ENCODE data around the gene RAB24. TPM values are rescaled to one million over a fixed set of nuclear protein-coding genes. Genes with fewer than 3 reads are reported as not detected.

RAB24 gene
- polyA plus RNA-seq, 2 of the 4 experiments (the other 2 are of a cell fraction) = 31.2 to 33.7 TPM

DNA sequence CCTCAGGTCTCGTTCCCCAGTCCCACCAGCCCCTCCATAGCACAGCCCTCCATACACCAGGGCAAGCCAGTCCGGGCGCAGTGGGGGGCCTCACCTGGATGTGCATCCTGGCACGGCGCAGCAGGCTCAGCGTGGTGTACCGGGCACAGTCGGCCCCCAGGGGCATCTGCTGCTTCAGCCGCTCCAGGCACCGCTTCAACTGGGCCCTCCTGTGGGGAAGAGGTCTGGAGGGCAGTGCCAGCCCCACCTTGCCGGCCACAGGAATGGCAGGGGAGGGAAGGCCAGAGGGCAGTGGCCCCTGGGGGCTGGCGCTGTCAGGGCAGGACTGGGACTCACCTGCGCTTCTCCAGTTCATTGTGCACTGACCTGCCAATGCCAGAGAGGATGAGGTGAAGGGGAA lies 6.8 kb upstream of the RAB24 start:
- FAIRE-seq (no peak), DNase-seq (ENCODE audit: low read depth in 1 of 2, low spot score in 1 of 2) (no peak), ATAC-seq (no peak)
- H3K9me3 ChIP-seq = no peaks in the 10 kb centered on the region
- 92% methylated on average over 6 of the region's 13 CpGs for WGBS (ENCODE audit: missing lambda C conversion rate)
- ChIA-PET CTCF (interaction anchor here (0.6 to 6.3 kb wide), 50 partner anchors 9 to 843 kb away, joined by 3 to 55 read pairs (median 4); partner anchors contain the start of genes LMAN2 and SLC34A1), POLR2A (no interaction called here)
- H3K4me1 ChIP-seq = peaks cover 27% of the 10 kb centered on the region
- no peak overlapping the region for H3K4me3 ChIP-seq
- TF ChIP-seq HOXB13 (CRISPR knock-in tag; IDR thresholded peaks at IDR 0.05; ENCODE audit: low read depth) = no peak
- TF ChIP-seq, protein P1, sequence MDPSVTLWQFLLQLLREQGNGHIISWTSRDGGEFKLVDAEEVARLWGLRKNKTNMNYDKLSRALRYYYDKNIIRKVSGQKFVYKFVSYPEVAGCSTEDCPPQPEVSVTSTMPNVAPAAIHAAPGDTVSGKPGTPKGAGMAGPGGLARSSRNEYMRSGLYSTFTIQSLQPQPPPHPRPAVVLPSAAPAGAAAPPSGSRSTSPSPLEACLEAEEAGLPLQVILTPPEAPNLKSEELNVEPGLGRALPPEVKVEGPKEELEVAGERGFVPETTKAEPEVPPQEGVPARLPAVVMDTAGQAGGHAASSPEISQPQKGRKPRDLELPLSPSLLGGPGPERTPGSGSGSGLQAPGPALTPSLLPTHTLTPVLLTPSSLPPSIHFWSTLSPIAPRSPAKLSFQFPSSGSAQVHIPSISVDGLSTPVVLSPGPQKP (IDR thresholded peaks at IDR 0.05; ENCODE audit: low read depth, low read length) = no peak
- TF ChIP-seq, protein P2, sequence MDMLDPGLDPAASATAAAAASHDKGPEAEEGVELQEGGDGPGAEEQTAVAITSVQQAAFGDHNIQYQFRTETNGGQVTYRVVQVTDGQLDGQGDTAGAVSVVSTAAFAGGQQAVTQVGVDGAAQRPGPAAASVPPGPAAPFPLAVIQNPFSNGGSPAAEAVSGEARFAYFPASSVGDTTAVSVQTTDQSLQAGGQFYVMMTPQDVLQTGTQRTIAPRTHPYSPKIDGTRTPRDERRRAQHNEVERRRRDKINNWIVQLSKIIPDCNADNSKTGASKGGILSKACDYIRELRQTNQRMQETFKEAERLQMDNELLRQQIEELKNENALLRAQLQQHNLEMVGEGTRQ (IDR thresholded peaks at IDR 0.05) = no peak
- TF ChIP-seq ZSCAN20 (CRISPR knock-in tag; IDR thresholded peaks at IDR 0.05) = no peak
- TF ChIP-seq HOXA7 (CRISPR knock-in tag; IDR thresholded peaks at IDR 0.05) = no peak
- no peak for TF ChIP-seq JUN (IDR thresholded peaks at IDR 0.05)
- TF ChIP-seq ZFP36 (IDR thresholded peaks at IDR 0.05; ENCODE audit: borderline replicate concordance, partially characterized antibody) = no peak
- TF ChIP-seq NFE2L2 (conservative IDR thresholded peaks at IDR 0.05; ENCODE audit: low read length) = no peak
- no peak for TF ChIP-seq SREBF2 (IDR thresholded peaks at IDR 0.05)
- H3K4me2 ChIP-seq = peak overlapping the region; percentile 99
- H3K27ac ChIP-seq = peak overlapping the region in 1 of 2 experiments; percentile 93; a peak in 1 of 6 replicates

DNA sequence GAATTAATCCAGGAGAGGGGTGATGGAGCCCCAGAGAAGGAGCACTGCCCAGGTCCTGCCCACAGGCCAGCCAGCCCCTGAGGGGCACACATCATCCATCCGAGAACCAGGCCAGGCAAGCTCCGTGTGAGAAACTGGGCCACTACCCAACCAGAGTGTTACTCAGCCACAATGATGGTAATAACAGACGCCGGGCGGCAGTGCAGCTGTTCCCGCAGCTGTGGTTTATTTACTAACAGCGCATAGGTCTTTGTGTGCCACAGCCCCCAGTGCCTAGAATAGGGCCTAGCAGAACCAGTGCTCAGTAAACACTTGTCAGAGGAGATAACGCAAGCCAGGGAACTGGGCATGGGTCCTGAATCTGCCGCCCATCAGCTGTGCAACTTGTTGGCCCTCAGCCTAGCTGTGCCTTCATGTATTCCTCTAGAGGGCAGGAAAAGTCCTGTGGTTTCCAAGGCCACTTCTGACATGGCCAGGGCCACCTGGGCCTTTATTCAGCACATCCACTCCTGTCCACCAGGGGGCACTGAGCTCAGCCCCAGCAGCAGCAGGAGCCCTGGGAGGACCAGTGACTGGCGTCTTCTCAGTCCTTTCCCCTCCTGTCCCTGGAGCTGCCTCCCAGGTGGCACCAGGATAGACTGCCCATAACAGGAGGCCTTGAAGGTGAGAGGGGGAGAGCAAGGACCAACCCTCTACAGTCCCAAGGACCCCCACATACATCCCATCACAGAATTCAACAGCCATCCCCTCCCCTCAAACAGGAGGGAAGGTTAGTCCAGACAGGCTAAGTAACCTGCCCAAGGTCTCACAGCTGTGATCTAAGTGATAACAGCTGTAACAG lies 6.1 kb upstream of the RAB24 start:
- H3K4me3 ChIP-seq = no peak overlapping the region
- peak; percentile 78 to 91 for DNase-seq (ENCODE audit: low read depth in 1 of 2, low spot score in 1 of 2)
- FAIRE-seq = no peak
- TF ChIP-seq GATA3 (IDR thresholded peaks at IDR 0.05; ENCODE audit: borderline replicate concordance) (no peak), CHD4 (IDR thresholded peaks at IDR 0.05; ENCODE audit: borderline replicate concordance) (no peak), RARB (CRISPR knock-in tag; IDR thresholded peaks at IDR 0.05) (no peak), SMC3 (IDR thresholded peaks at IDR 0.05) (peak; percentile 63), JUN (IDR thresholded peaks at IDR 0.05) (no peak), EHMT2 (IDR thresholded peaks at IDR 0.05; ENCODE audit: low read depth) (no peak), EP300 (IDR thresholded peaks at IDR 0.05) (no peak), JUNB (IDR thresholded peaks at IDR 0.05) (no peak), SREBF2 (IDR thresholded peaks at IDR 0.05) (no peak), ZNF302 (CRISPR knock-in tag; IDR thresholded peaks at IDR 0.05) (no peak), NR3C1 (IDR thresholded peaks at IDR 0.05) (no peak), RAD21 (conservative IDR thresholded peaks at IDR 0.05 in 1 of 2, IDR thresholded peaks at IDR 0.05 in 1 of 2) (peak; percentile 59 to 63), FOSB (CRISPR knock-in tag; IDR thresholded peaks at IDR 0.05) (no peak), FOXS1 (CRISPR knock-in tag; IDR thresholded peaks at IDR 0.05) (no peak), HOXB5 (CRISPR knock-in tag; IDR thresholded peaks at IDR 0.05) (no peak), CEBPB (IDR thresholded peaks at IDR 0.05) (no peak), EHF (CRISPR knock-in tag; IDR thresholded peaks at IDR 0.05) (no peak), RNF2 (IDR thresholded peaks at IDR 0.05; ENCODE audit: borderline replicate concordance, low read depth) (no peak), POLR2A (IDR thresholded peaks at IDR 0.05; ENCODE audit: low read length) (no peak), HOXB13 (CRISPR knock-in tag; IDR thresholded peaks at IDR 0.05; ENCODE audit: low read depth) (no peak), HOXA7 (CRISPR knock-in tag; IDR thresholded peaks at IDR 0.05) (no peak), NFE2L2 (conservative IDR thresholded peaks at IDR 0.05; ENCODE audit: low read length) (no peak)
- TF ChIP-seq, protein P2 (IDR thresholded peaks at IDR 0.05) = no peak
- TF ChIP-seq, protein P3, sequence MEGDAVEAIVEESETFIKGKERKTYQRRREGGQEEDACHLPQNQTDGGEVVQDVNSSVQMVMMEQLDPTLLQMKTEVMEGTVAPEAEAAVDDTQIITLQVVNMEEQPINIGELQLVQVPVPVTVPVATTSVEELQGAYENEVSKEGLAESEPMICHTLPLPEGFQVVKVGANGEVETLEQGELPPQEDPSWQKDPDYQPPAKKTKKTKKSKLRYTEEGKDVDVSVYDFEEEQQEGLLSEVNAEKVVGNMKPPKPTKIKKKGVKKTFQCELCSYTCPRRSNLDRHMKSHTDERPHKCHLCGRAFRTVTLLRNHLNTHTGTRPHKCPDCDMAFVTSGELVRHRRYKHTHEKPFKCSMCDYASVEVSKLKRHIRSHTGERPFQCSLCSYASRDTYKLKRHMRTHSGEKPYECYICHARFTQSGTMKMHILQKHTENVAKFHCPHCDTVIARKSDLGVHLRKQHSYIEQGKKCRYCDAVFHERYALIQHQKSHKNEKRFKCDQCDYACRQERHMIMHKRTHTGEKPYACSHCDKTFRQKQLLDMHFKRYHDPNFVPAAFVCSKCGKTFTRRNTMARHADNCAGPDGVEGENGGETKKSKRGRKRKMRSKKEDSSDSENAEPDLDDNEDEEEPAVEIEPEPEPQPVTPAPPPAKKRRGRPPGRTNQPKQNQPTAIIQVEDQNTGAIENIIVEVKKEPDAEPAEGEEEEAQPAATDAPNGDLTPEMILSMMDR (IDR thresholded peaks at IDR 0.05) = peak; percentile 81
- TF ChIP-seq, protein P1 (IDR thresholded peaks at IDR 0.05; ENCODE audit: low read depth, low read length) = no peak
- peaks cover 34% of the 10 kb centered on the region for H3K4me1 ChIP-seq
- peak overlapping the region; percentile 99; the same call in 1 of the 3 replicates for H3K4me2 ChIP-seq
- POLR2A ChIA-PET = interaction anchor here (1.0 kb wide), 1 partner anchor 42 kb away, joined by 4 read pairs; the partner anchor contains the start of gene LMAN2
- 87% methylated on average over 9 of the region's 10 CpGs for WGBS (ENCODE audit: missing lambda C conversion rate)
- CTCF ChIA-PET = interaction anchor here (0.6 to 6.3 kb wide), 51 partner anchors 8 to 226 kb away, joined by 3 to 55 read pairs (median 5); partner anchors contain the start of genes LMAN2 and SLC34A1
- peak; percentile 51 to 67 for ATAC-seq
- H3K9me3 ChIP-seq = no peaks in the 10 kb centered on the region
- H3K27ac ChIP-seq = no peak overlapping the region
